GM18867 (cell line): Measurements from ENCODE around the gene PLTP.
"Not testable (repeated sequence)": the region's sequence is repeated elsewhere in the genome, so short reads cannot be mapped to it uniquely, and the experiment has no call there.

Experiments
- ATAC-seq: cut with Tn5 transposase; IDR thresholded peaks from one replicate; pipeline ENCODE4 v1.9.1; 2021; ENCODE audit warnings: mild to moderate bottlenecking, moderate library complexity; ENCODE audit not compliant: unreplicated experiment

The PLTP gene

DNA sequence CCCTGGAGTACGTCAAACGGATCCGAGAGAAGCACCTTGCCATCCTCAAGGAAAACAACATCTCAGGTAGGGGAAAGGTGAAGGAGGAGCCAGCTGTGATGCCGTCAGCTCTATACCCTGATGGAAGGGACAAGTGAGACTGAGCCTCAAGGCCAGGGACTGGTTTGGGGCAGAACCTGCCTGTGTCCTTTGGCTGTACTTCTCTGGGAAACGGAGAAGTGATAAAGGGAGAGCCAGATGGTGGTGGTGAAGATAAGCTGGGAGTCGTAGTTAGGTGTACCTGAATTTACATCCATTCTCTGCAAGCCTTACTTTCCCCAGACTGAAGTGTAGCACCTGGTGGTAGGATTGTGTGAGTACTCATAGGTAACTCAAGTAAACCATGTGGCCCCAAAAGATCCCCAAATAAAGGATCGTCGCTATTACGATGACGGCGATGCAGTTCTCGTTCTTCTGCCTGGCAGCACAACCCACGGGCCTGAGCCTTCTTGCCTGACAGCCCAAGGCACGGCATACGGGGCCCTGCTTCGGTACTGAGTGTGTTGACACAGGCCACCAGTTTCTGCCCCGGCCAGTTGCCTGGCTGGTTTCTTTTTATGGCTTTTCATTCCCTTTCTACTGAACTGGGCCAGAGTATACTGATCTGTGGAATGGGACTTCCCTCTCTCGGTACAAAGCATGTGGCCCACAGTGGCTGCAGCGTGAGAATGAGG is 33.2 kb upstream of the PLTP start:
- no peak for ATAC-seq

DNA sequence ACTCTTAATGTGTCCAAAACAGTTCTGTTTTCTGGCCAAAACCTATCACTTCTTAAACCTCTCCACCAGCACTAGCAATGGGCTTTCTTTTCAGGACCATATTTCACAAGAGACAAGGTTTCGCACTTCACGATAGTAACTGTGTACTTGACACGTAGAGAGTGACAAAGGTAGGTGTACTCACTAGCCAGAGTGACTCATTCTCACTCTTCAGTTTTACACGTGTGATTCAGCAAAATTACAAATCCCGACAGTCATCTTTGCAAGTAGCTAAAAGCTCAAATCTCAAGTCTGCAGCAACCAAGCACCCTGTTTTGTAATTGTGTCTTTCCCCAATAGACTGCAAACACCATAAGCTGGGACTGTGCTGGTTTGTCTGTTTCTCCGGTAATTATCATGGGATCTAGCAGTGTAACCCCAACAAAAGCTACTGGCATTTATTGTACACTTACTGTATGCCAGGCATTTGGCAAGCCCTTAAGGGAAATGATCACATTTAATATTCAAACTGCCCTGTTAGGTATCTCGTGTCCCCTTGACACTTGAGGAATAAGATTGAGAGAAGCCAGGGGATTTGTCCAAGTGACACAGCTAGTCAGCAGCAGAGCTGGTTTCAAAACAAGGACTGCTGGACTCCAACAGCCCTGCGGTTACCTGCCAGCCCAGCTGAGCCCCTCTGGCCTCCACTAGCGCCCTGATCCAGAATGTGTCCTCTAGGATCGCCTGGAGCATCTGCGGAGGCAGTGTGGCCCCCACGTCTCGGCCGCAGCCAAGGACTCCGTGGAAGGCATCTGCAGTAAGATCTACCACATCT is 32.4 kb upstream of the PLTP start:
- ATAC-seq = no peak

DNA sequence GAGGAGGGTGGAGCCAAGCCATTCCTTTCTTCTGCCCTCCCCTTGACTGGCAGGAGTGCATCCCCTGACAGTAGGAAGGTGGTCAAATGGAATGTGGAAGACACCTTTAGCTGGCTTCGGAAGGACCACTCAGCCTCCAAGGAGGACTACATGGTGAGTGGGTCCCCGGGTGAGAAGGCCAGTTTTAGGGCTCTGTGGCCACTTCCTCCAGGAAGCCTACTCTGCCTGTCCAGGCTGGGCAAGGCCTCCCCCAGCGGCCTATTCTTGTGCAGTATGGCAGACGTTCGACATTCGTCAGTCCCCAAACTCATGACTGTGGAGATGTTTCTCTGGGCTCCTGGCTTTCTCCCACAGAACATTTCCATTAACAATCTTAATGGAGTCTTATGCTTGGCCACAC is 31.7 kb upstream of the PLTP start:
- ATAC-seq = no peak

DNA sequence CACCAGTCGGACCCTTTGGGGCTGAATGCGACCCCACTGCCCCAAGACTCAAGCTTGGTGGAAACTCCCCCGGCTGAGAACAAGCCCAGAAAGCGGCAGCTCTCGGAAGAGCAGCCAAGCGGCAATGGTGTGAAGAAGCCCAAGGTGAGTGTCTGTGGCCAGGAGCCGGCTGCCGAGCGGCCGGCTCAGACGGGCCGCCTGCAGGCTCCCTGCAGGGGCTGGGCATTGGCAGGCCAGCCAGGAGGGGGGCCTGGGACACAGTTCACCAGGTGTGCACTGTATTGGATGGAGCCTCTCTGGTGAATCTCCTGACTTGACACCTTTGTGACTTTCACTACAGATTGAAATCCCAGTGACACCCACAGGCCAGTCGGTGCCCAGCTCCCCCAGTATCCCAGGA is 28.5 kb upstream of the PLTP start:
- ATAC-seq = no peak

DNA sequence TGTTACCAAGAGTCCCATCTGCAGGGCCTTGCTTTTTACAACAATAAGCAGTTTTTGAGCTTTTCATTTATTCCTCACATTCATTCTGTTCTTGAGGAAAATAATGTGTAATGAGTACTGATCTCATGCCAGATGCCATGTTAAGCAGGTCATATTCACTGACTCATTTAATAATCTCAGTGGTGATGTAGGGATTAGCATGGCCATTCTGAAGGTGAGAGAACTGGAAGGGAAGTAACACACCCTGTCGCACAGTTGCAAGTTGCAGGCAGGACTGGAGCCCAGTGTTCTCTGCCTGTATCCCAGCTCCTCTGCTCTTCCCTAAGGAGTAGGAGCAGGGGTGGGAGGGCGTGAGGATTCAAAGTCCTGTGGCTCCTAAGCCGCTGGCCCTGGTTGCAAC is 28.1 kb upstream of the PLTP start:
- no peak for ATAC-seq

DNA sequence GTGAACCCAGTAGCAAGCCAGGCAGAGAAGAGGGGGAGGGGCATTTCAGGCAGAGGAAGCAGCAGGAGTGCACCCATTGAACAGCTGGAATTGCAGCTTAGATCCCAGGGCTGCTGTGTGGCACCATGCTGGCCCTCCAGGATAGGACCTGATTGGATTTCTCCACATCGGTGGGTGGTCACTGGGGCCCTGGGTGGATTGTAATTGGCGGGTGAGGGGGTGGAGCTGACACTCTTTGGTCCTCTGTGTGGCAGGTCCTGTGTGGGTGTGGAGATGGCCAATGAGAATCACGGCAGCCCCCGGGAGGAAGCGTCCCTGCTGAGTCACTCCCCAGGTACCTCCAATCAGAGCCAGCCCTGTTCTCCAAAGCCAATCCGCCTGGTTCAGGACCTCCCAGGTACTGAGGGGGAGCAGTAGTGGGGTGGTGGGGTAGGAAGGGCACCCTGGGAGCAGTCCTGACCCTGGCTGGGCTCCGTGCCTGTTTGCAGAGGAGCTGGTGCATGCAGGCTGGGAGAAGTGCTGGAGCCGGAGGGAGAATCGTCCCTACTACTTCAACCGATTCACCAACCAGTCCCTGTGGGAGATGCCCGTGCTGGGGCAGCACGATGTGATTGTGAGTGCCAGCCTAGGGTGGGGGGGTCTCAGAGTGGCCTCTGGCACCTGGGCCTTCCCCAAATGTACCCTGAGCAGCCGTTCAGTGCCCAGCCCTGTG is 26.9 kb upstream of the PLTP start:
- no peak for ATAC-seq

DNA sequence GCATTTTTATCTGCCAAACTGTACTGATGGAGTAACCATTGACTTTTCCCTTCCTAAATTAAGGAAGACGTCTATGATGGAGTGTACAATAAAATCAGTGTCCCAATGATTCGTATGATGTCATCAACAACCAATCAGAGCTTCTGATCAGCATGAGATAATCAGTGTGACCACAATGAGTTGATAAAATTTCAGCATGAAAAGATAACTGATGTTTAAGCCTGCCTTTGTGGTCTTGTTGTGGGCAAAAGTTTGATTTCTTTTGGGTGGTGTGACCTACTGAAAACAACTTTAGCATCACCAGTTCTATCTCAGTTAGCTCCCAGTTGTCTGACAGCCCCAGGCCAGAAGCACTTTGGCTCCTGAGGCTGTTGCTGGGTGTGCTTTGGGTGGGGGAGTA is 25.8 kb upstream of the PLTP start:
- no peak for ATAC-seq

DNA sequence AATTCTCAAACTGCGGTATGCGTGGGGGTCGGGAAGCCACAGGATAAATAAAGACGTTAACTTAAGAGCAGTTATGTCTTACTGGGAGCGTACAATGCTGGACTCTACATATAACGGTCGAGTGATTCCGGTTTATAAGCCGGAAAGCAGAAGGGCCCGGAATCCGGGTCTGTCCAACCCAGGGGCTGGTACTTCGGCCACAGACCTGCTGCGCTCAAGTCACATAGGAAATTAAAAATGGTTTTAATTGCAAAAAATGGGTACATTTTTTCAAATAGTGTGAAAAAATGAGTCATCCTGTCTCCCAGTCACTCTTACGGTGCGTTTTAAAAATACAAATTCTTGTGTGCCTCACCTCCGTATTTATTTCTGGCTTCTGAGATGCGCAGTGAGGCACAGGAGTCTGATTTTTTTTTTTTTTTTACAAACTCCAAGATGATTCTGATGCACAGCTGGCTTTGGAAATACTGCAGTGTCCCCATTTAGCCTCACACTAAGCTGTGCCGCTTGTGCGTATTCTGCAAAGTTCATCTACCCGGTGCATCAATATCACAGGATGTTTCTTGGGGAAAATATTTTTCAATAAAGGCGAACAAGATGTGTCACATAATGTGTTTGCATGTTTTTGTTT is 23.6 kb upstream of the PLTP start:
- ATAC-seq = peak; percentile 17

DNA sequence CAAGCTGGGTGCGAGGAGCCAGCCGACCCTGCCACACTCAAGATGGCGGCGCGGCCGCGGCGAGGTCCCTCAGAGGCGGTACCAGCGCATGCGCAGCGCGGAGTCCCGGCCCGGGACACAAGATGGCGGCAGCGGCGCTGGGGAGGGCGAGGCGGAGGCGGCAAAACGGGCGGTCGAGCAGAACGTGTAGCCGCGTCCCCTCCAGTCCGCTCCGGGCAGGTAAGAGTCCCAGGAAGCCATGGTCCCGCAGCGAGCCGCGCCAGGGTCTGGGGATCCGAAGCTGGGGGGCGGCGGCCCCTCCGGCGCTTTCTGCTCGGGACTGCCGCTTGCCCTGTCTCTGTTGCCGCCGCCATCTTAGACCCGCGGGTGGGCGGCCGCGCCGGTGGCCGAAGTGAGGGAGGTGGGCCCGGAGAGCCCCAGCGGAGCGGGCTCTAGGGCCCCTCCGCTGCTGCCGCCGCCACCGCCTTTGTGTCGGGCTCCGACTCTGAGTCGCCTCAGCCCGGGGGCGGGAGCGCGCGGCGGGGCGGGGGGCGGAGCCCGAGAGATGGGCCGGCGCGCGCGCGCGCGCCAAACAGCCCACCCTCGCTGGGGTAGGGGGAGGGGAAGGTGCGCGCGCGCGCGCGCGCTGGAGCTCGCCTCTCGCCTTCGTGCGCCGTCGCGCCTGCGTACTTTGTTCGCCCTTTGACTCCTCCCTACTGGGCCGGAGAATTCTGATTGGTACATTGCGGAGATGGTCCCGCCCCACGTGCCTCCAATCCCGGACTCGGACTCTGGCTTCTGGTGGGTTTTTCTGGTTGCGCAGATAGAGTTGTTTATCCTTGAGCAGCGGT is 22.8 kb upstream of the PLTP start, which contains the start of gene PCIF1:
Gene PCIF1, plus strand, starts transcription at position 98 of the 830 bp plus-strand sequence. CDS start 4,317 bp downstream, outside the sequence.
- ATAC-seq = peak; percentile 84

DNA sequence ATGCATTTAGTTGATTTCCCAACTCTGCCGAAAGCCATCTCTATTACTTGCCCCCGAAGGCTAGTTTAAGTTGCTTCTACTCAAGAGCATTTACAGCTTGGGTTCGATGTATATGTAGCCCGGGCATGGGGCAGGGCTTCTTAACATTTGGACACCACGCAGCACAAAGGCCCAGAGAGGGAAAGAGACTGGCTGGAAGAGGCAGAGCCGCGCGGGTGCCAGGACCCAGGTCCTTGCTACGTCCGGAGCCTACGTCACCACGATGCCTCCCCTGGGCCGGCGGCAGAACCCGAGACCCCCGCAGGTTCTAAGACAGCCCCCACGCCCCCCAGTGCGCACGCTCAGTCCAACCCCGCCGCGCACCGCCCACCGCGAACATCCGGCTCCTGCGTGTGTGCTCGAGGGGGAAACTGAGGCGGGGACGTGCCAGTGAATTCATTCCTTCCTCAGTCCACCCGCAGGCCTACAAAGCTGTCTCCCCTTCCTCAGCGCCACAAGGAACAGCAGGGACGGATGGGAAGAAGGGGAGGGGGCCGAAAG is 22.2 kb upstream of the PLTP start:
- peak; percentile 15 for ATAC-seq

DNA sequence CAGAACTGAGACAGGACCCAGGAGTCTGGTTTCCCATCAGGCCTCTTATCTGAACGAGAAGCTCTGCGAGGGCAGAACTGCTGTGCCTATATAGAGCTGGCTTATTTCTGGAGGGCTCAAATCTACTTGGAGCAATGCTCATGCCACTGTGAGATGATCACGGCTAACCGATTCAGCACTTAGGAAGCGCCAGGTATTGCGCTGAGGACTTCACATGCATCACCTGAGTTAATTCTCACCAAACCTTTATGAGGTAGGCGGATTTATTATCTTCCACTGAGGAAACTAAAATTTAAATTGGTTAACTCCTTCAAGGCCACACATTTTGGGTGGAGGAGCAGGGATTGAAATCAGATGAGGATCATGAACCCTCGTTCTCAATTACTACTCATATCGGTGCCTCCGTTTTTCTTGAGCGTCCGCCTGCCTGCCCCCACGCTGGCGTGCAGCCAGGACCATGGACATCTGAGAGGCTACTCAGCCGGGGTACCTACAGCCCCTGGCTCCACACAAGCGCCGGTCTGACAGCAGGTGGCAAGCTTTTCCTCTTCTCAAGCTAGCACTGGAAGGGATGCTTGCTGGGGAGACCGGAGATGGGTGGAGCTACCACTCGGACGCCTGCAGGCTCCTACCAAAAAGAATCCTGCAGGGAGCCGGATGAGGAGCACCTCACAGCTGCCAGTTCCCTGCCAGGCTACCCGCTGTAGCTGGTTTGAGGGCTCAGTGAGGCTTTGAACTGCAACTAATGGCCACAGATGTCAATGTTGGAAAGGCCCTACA is 21.5 kb upstream of the PLTP start:
- ATAC-seq = no peak

DNA sequence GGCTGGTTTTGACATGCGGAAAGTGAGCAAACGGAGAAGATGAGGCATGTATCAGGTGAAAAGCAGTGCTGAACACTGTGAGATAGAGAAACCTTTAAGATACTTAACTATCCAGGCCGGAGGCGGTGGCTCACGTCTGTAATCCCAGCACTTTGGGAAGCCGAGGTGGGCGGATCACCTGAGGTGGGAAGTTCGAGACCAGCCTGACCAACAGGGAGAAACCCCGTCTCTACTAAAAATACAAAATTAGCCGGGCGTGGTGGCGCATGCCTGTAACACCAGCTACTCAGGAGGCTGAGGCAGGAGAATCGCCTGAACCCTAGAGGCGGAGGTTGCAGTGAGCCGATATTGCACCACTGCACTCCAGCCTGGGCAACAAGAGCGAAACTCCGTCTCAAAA is 19.7 kb upstream of the PLTP start:
- ATAC-seq = not testable (repeated sequence)

DNA sequence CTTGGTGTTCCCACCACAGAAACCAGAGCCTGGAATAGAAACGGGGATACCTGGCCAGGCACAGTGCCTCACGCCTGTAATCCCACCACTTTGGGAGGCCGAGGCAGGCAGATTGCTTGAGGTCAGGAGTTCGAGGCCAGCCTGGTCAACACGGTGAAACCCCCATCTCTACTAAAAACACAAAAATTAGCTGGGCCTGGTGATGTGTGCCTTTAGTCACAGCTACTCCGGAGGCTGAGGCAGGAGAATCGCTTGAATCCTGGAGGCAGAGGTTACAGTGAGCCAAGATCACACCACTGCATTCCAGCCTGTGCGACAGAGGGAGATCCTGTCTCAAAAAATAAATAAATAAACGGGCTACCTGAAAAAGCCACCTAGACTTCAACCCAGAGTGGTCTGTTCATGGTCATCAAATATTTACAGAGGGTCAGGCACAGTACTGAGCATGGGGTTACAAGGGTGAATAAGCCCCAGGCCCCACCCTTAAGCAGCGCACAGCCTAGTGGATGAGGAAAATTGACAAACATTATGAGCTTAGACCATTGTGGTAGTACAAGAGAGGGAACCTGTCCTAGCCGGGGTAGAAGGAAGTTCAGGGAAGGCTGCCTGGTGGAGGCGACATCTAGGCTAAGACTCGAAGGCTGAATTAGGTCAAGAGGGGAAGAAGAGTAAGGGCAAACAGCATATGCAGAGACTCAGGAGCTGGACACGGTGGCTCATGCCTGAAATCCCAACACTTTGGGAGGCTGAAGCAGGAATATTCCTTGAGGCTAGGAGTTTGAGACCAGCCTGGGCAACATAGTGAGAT is 15.3 kb upstream of the PLTP start:
- no peak for ATAC-seq

DNA sequence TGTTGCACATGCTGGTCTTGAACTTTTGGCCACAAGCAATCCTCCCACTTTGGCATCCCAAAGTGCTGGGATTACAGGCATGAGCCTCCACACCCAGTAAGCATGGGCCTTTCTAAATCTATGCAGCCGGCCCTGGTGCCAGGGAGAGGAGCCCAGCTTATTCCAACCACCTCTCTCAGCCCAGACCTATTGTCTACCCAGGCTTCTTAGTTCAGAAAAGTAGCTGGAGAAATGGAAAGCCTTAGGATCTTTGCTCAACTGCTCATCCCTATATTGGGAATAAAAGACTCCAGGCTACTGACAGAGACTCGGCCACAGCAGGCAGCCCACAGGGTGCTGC is 14.7 kb upstream of the PLTP start:
- ATAC-seq = no peak

DNA sequence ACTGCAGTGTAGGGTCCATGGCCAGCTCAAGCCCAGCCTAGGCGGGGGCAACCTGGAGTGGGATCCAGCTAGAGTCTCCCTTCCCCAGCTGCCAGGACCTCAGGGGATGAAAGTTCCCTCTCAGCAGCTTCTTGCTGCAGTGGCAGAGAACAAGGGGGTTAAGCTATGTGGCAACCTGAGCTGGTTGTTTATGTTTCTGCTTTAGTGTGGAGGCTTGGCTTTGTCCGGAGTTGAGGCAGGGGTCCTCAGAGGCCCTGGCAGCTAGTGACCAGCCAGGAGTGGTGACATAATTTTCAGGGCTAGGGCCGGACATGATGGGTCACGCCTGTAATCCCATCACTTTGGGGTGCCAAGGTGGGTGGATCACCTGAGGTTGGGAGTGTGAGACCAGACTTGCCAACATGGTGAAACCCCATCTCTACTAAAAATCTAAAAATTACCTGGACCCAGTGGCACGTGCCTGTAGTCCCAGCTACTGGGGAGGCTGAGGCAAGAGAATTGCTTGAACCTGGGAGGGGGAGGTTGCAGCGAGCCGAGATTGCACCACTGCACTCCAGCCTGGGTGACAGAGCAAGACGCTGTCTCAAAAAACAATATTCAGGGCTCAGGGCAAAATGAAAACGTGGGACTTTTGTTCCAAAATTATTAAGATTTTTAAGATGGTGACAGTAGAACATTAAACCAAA is 14.0 kb upstream of the PLTP start:
- no peak for ATAC-seq

DNA sequence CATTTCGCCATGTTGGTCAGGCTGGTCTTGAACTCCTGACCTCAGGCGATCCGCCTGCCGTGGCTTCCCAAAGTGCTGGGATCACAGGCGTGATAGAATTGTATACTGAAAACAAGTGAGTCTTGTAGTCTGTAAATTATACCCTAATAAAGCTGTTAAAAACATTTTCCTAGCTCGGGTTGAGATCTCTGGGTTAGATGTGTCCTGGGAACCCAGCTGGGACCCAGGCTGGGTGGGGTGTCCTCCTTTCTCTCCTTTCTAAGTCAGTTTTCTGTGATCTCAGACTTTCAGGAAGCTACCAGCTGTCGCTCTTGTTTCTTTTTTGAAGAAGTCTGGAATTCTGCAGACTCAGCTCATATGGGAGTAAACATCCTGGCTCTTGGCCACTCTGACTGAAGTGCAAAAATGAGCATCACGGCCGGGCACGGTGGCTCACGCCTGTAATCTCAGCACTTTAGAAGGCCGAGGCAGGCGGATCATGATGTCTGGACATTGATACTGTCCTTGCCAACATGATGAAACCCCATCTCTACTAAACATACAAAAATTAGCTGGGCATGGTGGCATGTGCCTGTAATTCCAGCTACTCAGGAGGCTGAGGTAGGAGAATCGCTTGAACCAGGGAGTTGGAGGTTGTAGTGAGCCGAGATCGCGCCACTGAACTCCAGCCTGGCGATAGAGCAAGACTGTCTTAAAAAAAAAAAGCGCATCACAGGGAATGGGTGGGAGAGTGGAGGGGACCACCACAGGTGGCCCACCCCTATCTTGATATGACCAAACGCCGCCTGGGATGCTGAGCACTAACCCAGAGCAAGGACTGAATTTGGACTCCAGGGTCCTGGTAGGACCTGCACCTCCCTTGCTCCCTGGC is 12.7 kb upstream of the PLTP start:
- ATAC-seq = no peak
